Thoracic aorta (tissue), 2 donors: Measurements from ENCODE around the gene ENKD1. TPM values are rescaled to one million over a fixed set of nuclear protein-coding genes. Genes with fewer than 3 reads are reported as not detected.
A peak's percentile ranks its signal among the peaks of the same experiment; 100 is the strongest.

Source experiments
- ATAC-seq: fragments of 150-250 bp; one replicate; pipeline ENCODE4 v1.8.0; 2017; ENCODE audit warnings: low read depth; ENCODE audit not compliant: insufficient number of reproducible peaks, low FRiP score
- DNase-seq: peaks from one replicate; pipeline ENCODE4 v3.0.0-alpha.2; 2020; ENCODE audit warnings: low spot score
- H3K27ac ChIP-seq, 2 donors: fragments of 200-600 bp; sonication (generic); 1 replicate in 1 of 2; 2 replicates in 1 of 2; pipeline ENCODE4 v1.5.1; 2016; ENCODE audit warnings: mild to moderate bottlenecking in 2 of 2, moderate library complexity in 2 of 2
- H3K27me3 ChIP-seq: fragments of 200-600 bp; sonication (generic); replicated peaks from 2 replicates; pipeline ENCODE4 v1.6.0; 2016; ENCODE audit warnings: mild to moderate bottlenecking; ENCODE audit not compliant: insufficient read depth
- H3K36me3 ChIP-seq: fragments of 200-600 bp; sonication (generic); one replicate; pipeline ENCODE4 v1.5.1; 2016
- H3K4me1 ChIP-seq, 2 donors: fragments of 200-600 bp; sonication (generic); 1 replicate in 1 of 2; 2 replicates in 1 of 2; pipeline versions ENCODE4 v1.5.1 to v1.6.0; 2016; ENCODE audit warnings: low read depth in 2 of 2, mild to moderate bottlenecking in 1 of 2; ENCODE audit not compliant: control insufficient read depth in 1 of 2
- H3K4me3 ChIP-seq: fragments of 200-600 bp; sonication (generic); 2 replicates; pipeline ENCODE4 v1.5.1; 2016; ENCODE audit warnings: mild to moderate bottlenecking
- H3K9me3 ChIP-seq: fragments of 200-600 bp; sonication (generic); 2 replicates; pipeline ENCODE4 v1.5.1; 2016
- CTCF ChIP-seq: fragments of 200-600 bp; sonication (generic); IDR thresholded peaks from one replicate; pipeline ENCODE4 v1.5.1; 2019; ENCODE audit warnings: antibody characterized with exemption
- total RNA-seq, 2 donors: library from RNA; depleted of rRNA; stranded (reverse); fragments of >200 nt; gene quantifications; one replicate each; pipeline versions ENCODE4 v1.1.0 to v1.2.3, GENCODE V29; 2016

ENKD1 gene
- total RNA-seq, 2 donors from 2014 or later = 15.4 to 17.6 TPM

DNA sequence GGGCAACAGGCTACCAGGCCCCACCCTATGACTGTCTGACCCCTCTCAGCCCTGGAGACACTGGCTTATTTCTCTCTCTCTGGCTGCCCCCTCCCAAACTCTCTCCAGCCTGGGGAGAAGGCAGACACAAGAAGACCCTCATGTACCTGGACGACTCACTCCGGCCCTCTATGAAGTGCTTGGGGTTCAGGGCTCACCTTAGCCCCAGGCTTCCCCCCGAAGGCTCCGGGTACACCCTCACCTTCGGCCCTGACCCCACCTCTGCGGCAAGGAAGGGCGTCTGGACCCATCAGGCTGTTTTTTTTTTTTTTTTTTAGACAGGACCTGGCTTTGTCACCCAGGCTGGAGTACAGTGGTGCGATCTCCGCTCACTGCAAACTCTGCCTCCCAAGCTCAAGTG lies 22.5 kb downstream of the ENKD1 start:
- H3K27ac ChIP-seq = no peak overlapping the region
- DNase-seq = no peak
- no peak for ATAC-seq
- peaks cover 10 to 15% of the 10 kb centered on the region in 2 donors for H3K4me1 ChIP-seq
- TF ChIP-seq CTCF = no peak
- H3K9me3 ChIP-seq = no peaks in the 10 kb centered on the region
- H3K27me3 ChIP-seq = no peaks in the 10 kb centered on the region
- H3K36me3 ChIP-seq = no peaks in the 10 kb centered on the region
- no peak overlapping the region for H3K4me3 ChIP-seq

DNA sequence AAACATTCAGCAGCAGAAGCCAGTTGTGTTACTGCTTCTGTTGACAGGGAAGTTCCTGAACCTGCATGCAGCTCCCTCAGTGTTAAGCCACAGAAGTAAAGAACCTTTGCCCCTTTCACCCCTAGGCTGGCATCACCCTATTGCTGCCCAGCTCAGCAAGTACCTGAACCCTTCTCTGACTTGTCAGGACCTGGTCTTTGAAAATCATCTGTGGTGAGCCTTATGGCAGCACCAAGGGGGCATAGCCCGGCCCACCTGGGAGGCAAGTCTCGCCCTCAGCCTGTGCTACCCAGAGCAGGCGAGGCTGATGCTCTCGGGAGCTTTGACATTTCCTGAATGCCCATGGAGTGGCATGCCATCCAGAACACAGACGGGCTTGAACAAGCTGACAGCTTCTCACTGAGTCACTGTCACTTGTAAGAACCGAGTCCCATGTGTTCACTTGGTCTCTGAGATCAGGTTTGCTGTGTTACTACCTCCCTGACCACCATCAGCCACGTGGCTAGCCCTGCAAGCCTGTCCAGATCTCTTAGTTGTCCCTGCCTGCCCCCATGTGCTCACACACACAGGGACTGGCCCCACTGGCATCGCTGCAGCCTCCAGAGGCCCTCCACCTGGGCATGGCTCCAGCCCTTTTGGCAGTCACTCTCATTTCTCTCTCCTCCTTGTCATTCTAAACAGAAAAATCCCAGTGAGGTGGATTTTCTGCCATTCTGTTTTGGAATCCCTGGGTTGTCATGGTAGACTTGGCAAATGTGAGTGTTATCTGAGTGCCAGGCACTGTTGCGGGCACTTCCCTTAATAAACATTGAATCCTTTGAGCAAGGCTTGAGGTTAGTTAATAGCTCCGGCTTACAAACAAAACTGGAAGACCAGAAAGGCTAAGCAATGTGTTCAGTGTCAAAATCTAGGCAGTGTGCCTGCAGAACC lies 24.5 kb downstream of the ENKD1 start:
- no peak for TF ChIP-seq CTCF
- Histone ChIP-seq H3K4me1 (peaks cover 10 to 15% of the 10 kb centered on the region in 2 donors), H3K27ac (peak overlapping the region in 1 of 2 donors; percentile 15), H3K36me3 (peaks cover 19% of the 10 kb centered on the region), H3K4me3 (no peak overlapping the region), H3K27me3 (no peaks in the 10 kb centered on the region), H3K9me3 (no peaks in the 10 kb centered on the region)
- no peak for DNase-seq
- ATAC-seq = peak; percentile 53

- ATAC-seq (no peak), DNase-seq (no peak)
- Histone ChIP-seq H3K36me3 (peaks cover 45% of the 10 kb centered on the region), H3K9me3 (no peaks in the 10 kb centered on the region), H3K27ac (no peak overlapping the region), H3K4me1 (peaks cover 10 to 12% of the 10 kb centered on the region in 2 donors), H3K27me3 (no peaks in the 10 kb centered on the region), H3K4me3 (no peak overlapping the region)
- TF ChIP-seq CTCF = no peak
These were observed 28.9 kb downstream of the ENKD1 start for GRCh38 chr16:67637625-67638024.

GRCh38 chr16:67636713-67637112 lies 29.8 kb downstream of the ENKD1 start:
- TF ChIP-seq CTCF = no peak
- Histone ChIP-seq H3K27me3 (no peaks in the 10 kb centered on the region), H3K36me3 (peaks cover 50% of the 10 kb centered on the region), H3K4me3 (no peak overlapping the region), H3K27ac (no peak overlapping the region), H3K4me1 (peaks cover under 1 to 3% of the 10 kb centered on the region in 2 donors), H3K9me3 (no peaks in the 10 kb centered on the region)
- no peak for ATAC-seq
- no peak for DNase-seq

GRCh38 chr16:67632415-67633172 lies 34.0 kb downstream of the ENKD1 start:
- no peak overlapping the region for H3K27ac ChIP-seq
- no peak for TF ChIP-seq CTCF
- no peaks in the 10 kb centered on the region for H3K4me1 ChIP-seq
- no peak for ATAC-seq
- no peaks in the 10 kb centered on the region for H3K27me3 ChIP-seq
- H3K4me3 ChIP-seq = no peak overlapping the region
- DNase-seq = no peak
- H3K36me3 ChIP-seq = peaks cover 68% of the 10 kb centered on the region
- no peaks in the 10 kb centered on the region for H3K9me3 ChIP-seq
